HepG2 (cell line): ENCODE results near the gene PAM16. TPM values are rescaled to one million over a fixed set of nuclear protein-coding genes. Genes with fewer than 3 reads are reported as not detected.

Source experiments
- ATAC-seq: fragments of 200-7000 bp; cut with Tn5 transposase; 3 replicates; pipeline ENCODE4 v1.9.1; 2020; ENCODE audit warnings: mild to moderate bottlenecking, moderate library complexity
- BruUV-seq: library from RNA; stranded (reverse); fragments of 400-500 nt; replicated peaks from 2 replicates; lab custom pipeline; 2021; lab: Mats Ljungman, UMichigan
- CTCF ChIA-PET: fragments of 300-600 bp; formaldehyde crosslinking; extraction: SDS; loops from one replicate; lab custom pipeline; 2021; ENCODE audit warnings: low total read pairs, inconsistent platforms, low intra/inter-chr PET ratio; lab: Yijun Ruan, JAX
- POLR2A ChIA-PET: fragments of 350-600 bp; sonication (Branson Sonifier 250); formaldehyde crosslinking; loops from one replicate; lab custom pipeline; 2020; ENCODE audit warnings: antibody characterized with exemption, inconsistent platforms; lab: Yijun Ruan, JAX
- DNase-seq: peaks from one replicate; pipeline ENCODE4 v3.0.0-alpha.2; 2015; ENCODE audit warnings: low spot score
- FAIRE-seq: peaks from 3 replicates; lab custom pipeline; 2011; peaks lifted over from hg19 to GRCh38; lab: Jason Lieb, UNC
- H2AFZ ChIP-seq: one replicate; pipeline ENCODE4 v1.6.1; 2011; ENCODE audit warnings: low read length, inconsistent platforms
- H3K27ac ChIP-seq: fragments of 300-600 bp; 3 replicates; pipeline ENCODE4 v1.8.0; 2011; ENCODE audit warnings: mixed run types, mild to moderate bottlenecking, mixed read lengths, low read length, inconsistent platforms; ENCODE audit not compliant: insufficient read depth; ENCODE audit errors: extremely low read length
- H3K27me3 ChIP-seq, 2 experiments: fragments of 200-600 bp in 1 of 2; 2 replicates in 1 of 2; 3 replicates in 1 of 2; pipeline versions ENCODE4 v1.6.0 to v1.8.0; 2011; ENCODE audit warnings: low read length in 2 of 2, mild to moderate bottlenecking in 2 of 2, moderate library complexity in 2 of 2, inconsistent platforms in 1 of 2; ENCODE audit not compliant: insufficient read depth in 2 of 2, control insufficient read depth in 1 of 2
- H3K36me3 ChIP-seq, 2 experiments: fragments of 200-600 bp in 1 of 2; replicated peaks in 1 of 2; 2 replicates in 1 of 2; 3 replicates in 1 of 2; pipeline versions ENCODE4 v1.5.1 to v1.8.0; 2011; ENCODE audit warnings: low read length in 2 of 2, inconsistent platforms in 1 of 2; ENCODE audit not compliant: insufficient read depth in 2 of 2, control insufficient read depth in 1 of 2
- H3K4me1 ChIP-seq: 2 replicates; pipeline ENCODE4 v1.5.1; 2012; ENCODE audit warnings: low read length, inconsistent platforms; ENCODE audit not compliant: insufficient read depth
- H3K4me2 ChIP-seq: 2 replicates; pipeline ENCODE4 v1.6.0; 2011; ENCODE audit warnings: low read depth, low read length, inconsistent platforms
- H3K4me3 ChIP-seq, 3 experiments: fragments of 200-600 bp in 1 of 3; sonication (generic), shearing (Covaris generic) in 1 of 3; replicated peaks in 1 of 3; 2 replicates each; pipeline ENCODE4 v1.5.1; 2011 to 2016; ENCODE audit warnings: low read length in 3 of 3, inconsistent platforms in 2 of 3, low read depth in 2 of 3, mild to moderate bottlenecking in 2 of 3, control low read depth in 1 of 3, mixed read lengths in 1 of 3; ENCODE audit not compliant: insufficient read depth in 1 of 3
- H3K79me2 ChIP-seq: one replicate; pipeline ENCODE4 v1.6.1; 2011; ENCODE audit warnings: low read length, inconsistent platforms; ENCODE audit not compliant: insufficient read depth
- H3K9ac ChIP-seq: 2 replicates; pipeline ENCODE4 v1.6.0; 2011; ENCODE audit warnings: mild to moderate bottlenecking, low read depth, low read length, inconsistent platforms; ENCODE audit not compliant: insufficient read depth
- H3K9me3 ChIP-seq: 2 replicates; pipeline ENCODE4 v1.5.1; 2012; ENCODE audit warnings: mild to moderate bottlenecking, low read length
- H4K20me1 ChIP-seq: 2 replicates; pipeline ENCODE4 v1.6.0; 2011; ENCODE audit warnings: inconsistent platforms, mild to moderate bottlenecking, low read length, moderate library complexity; ENCODE audit not compliant: insufficient read depth
- HOMEZ ChIP-seq: IDR thresholded peaks from 2 replicates; pipeline ENCODE4 v1.6.1; 2016; ENCODE audit warnings: low read depth
- RBAK ChIP-seq: sonication (generic); formaldehyde crosslinking; IDR thresholded peaks from 2 replicates; pipeline ENCODE4 v1.5.1; 2020; ENCODE audit warnings: mild to moderate bottlenecking, missing genetic modification reagents
- RFXANK ChIP-seq: IDR thresholded peaks from 2 replicates; pipeline ENCODE4 v1.6.1; 2016
- SKIL ChIP-seq: sonication (generic); formaldehyde crosslinking; IDR thresholded peaks from 2 replicates; pipeline ENCODE4 v1.8.0; 2022; ENCODE audit warnings: missing genetic modification reagents, mild to moderate bottlenecking, moderate library complexity, borderline replicate concordance
- TFAP4 ChIP-seq: sonication (generic); IDR thresholded peaks from 2 replicates; pipeline ENCODE4 v1.6.1; 2016; ENCODE audit warnings: low read depth, borderline replicate concordance
- THAP7 ChIP-seq: sonication (generic); formaldehyde crosslinking; IDR thresholded peaks from 2 replicates; pipeline ENCODE4 v1.8.1; 2023; ENCODE audit warnings: mild to moderate bottlenecking, missing genetic modification reagents
- ZBTB33 ChIP-seq: sonication (generic); formaldehyde crosslinking; IDR thresholded peaks from 2 replicates; pipeline ENCODE4 v1.4.0; 2020; ENCODE audit warnings: missing genetic modification reagents
- ZNF550 ChIP-seq: sonication (generic); formaldehyde crosslinking; IDR thresholded peaks from 2 replicates; pipeline ENCODE4 v1.4.0; 2020; ENCODE audit warnings: mild to moderate bottlenecking, missing genetic modification reagents, borderline replicate concordance
- WGBS: methylation state at CpG from one replicate; pipeline ENCODE4 v1.1.6; 2017; ENCODE audit warnings: low lambda C conversion rate; 5-methylcytosine and 5-hydroxymethylcytosine counted together
- in situ Hi-C: cut with HindIII; loops from 2 replicates; pipeline ENCODE4 v1.10.0; 2017; ENCODE audit warnings: low pct_unique_long_range_greater_than_20kb; ENCODE audit not compliant: extremely low pct_ligation_motif_present
- intact Hi-C: fragments of 100-400 bp; cut with micrococcal nuclease; formaldehyde crosslinking; loops from one replicate; pipeline ENCODE4 v1.10.0; 2022; ENCODE audit not compliant: unreplicated experiment
- polyA plus RNA-seq, 8 experiments: library from polyadenylated mRNA; depleted of rRNA in 3 of 8; stranded (reverse) in 7 of 8; unstranded in 1 of 8; fragments of >200 nt; fragmentation: Illumina TruSeq in 4 of 8; extraction: Trizol in 4 of 8; gene quantifications; 2 replicates each; pipeline versions ENCODE4 v1.2.1 to v1.2.3, GENCODE V29; 2011 to 2016; ENCODE audit warnings: low read depth in 4 of 8, missing spikeins in 1 of 8, mixed read lengths in 1 of 8; ENCODE audit not compliant: insufficient read depth in 1 of 8
- total RNA-seq, 5 experiments: library from RNA; depleted of rRNA; stranded (reverse); fragments of >200 nt; fragmentation: Illumina TruSeq; extraction: Trizol; gene quantifications; 2 replicates each; pipeline ENCODE4 v1.2.3, GENCODE V29; 2016; ENCODE audit warnings: low read depth in 1 of 5

Gene PAM16
- total and polyA plus RNA-seq, 2 of the 13 experiments (the other 11 are each of a cell fraction or from before 2014, with no cell fraction given), result 51.5 to 51.8 TPM

- FAIRE-seq, result no peak
- peaks cover 0 to 53% of the 10 kb centered on the region in 2 experiments; a peak in 4 of 5 replicates for H3K27me3 ChIP-seq
- H3K9ac ChIP-seq, result no peak overlapping the region
- WGBS, result 90% methylated on average over 2 of the region's 37 CpGs
- H3K36me3 ChIP-seq, result no peaks in the 10 kb centered on the region
- no TSS peak for BruUV-seq
- CTCF ChIA-PET, result no interaction called here
- H3K4me2 ChIP-seq, result no peak overlapping the region
- no peak for DNase-seq
- H3K9me3 ChIP-seq, result no peaks in the 10 kb centered on the region
- no peak overlapping the region for H3K27ac ChIP-seq
- POLR2A ChIA-PET, result no interaction called here
- peaks cover 85% of the 10 kb centered on the region for H3K4me1 ChIP-seq
- H3K4me3 ChIP-seq, result no peak overlapping the region
- no peak for ATAC-seq
- no peaks in the 10 kb centered on the region for H3K79me2 ChIP-seq
- TF ChIP-seq ZBTB33 (CRISPR knock-in tag) (no peak), ZNF550 (no peak), HOMEZ (CRISPR knock-in tag) (no peak), TFAP4 (no peak), THAP7 (no peak), SKIL (CRISPR knock-in tag) (no peak), RFXANK (CRISPR knock-in tag) (no peak), RBAK (CRISPR knock-in tag) (no peak)
- TF ChIP-seq, all 625 proteins: peak for 0
- intact Hi-C loops (no loop called here), in situ Hi-C loops (loop anchor here (5.0 to 10.0 kb wide), 2 partner anchors 45 to 112 kb away; partner anchors contain the start of gene TFAP4)
- no peaks in the 10 kb centered on the region for H4K20me1 ChIP-seq
- no peak overlapping the region for H2AFZ ChIP-seq
These were observed 31.4 kb downstream of the PAM16 start for GRCh38 chr16:4319454-4320421.
